GM12873 (cell line): ENCODE measurements around the gene ITGA8.

Source experiments
- CTCF ChIP-seq: IDR thresholded peaks from 2 replicates; pipeline ENCODE4 v1.5.1; 2012; ENCODE audit warnings: low read depth, mild to moderate bottlenecking, moderate library complexity, low read length, control low read depth; ENCODE audit not compliant: insufficient read depth; ENCODE audit errors: missing control alignments

ITGA8 gene

GRCh38 chr10:15742102-15742501 is 22.4 kb upstream of the ITGA8 start:
- TF ChIP-seq CTCF = no peak

- TF ChIP-seq CTCF = no peak
Measured at GRCh38 chr10:15741581-15741980, 21.9 kb upstream of the ITGA8 start.

GRCh38 chr10:15740261-15740660 is 20.5 kb upstream of the ITGA8 start:
- TF ChIP-seq CTCF = no peak

GRCh38 chr10:15739254-15739970 is 19.7 kb upstream of the ITGA8 start:
- TF ChIP-seq CTCF = no peak

GRCh38 chr10:15738270-15738925 is 18.7 kb upstream of the ITGA8 start:
- no peak for TF ChIP-seq CTCF

- no peak for TF ChIP-seq CTCF
Measured at GRCh38 chr10:15737656-15738055, 17.9 kb upstream of the ITGA8 start.

GRCh38 chr10:15735763-15736162 is 16.0 kb upstream of the ITGA8 start:
- TF ChIP-seq CTCF = no peak
